Fibroblast of lung (primary cell): ENCODE data around the gene GVQW3.

Source experiments
- EZH2 ChIP-seq: IDR thresholded peaks from 2 replicates; pipeline ENCODE4 v1.5.1; 2012; ENCODE audit warnings: low read length, control low read depth, mild to moderate bottlenecking; ENCODE audit errors: missing control alignments
- TF ChIP-seq, protein P1 (sequence below), 2 donors: IDR thresholded peaks in 1 of 2; conservative IDR thresholded peaks in 1 of 2; 1 replicate in 1 of 2; 2 replicates in 1 of 2; pipeline ENCODE4 v1.5.1; 2011 to 2012; ENCODE audit warnings: low read length in 2 of 2, control low read depth in 1 of 2, inconsistent platforms in 1 of 2, low read depth in 1 of 2, mild to moderate bottlenecking in 1 of 2

DNA sequence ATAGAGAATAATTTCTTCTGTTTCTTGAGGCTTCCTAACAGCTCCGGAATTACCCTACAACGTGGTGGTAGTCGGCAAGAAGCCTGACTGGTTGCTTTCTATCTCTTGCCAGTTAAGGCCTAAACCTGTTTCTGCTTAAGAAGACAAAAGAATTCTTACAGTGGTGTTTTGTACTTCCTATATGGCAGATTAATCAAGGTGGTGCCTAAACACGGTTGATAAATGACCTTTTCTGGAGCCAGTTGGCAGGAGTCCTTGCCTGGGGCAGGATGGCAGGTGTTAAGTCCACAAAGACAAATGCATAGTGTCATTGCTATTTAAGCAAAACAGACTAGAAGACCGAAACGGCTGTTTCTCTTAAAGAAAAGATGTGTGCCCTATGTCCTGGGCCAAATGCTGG is 9.9 kb downstream of the GVQW3 start:
- TF ChIP-seq, protein P1, sequence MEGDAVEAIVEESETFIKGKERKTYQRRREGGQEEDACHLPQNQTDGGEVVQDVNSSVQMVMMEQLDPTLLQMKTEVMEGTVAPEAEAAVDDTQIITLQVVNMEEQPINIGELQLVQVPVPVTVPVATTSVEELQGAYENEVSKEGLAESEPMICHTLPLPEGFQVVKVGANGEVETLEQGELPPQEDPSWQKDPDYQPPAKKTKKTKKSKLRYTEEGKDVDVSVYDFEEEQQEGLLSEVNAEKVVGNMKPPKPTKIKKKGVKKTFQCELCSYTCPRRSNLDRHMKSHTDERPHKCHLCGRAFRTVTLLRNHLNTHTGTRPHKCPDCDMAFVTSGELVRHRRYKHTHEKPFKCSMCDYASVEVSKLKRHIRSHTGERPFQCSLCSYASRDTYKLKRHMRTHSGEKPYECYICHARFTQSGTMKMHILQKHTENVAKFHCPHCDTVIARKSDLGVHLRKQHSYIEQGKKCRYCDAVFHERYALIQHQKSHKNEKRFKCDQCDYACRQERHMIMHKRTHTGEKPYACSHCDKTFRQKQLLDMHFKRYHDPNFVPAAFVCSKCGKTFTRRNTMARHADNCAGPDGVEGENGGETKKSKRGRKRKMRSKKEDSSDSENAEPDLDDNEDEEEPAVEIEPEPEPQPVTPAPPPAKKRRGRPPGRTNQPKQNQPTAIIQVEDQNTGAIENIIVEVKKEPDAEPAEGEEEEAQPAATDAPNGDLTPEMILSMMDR (conservative IDR thresholded peaks at IDR 0.05 in 1 of 2, IDR thresholded peaks at IDR 0.05 in 1 of 2; ENCODE audit: low read depth in 1 of 2, low read length in 2 of 2), result no peak
- TF ChIP-seq EZH2, result no peak
